Astrocyte of the spinal cord (primary cell): ENCODE data around the gene EHBP1L1.
A peak's percentile ranks its signal among the peaks of the same experiment; 100 is the strongest.
"Not testable (repeated sequence)": the region's sequence is repeated elsewhere in the genome, so short reads cannot be mapped to it uniquely, and the experiment has no call there.

Experiments used
- DNase-seq: peaks from one replicate; pipeline ENCODE4 v3.0.0; 2011; ENCODE audit warnings: low read depth, low spot score
- H3K4me3 ChIP-seq: 2 replicates; pipeline ENCODE4 v1.5.1; 2011; ENCODE audit warnings: low read depth, mild to moderate bottlenecking, low read length, moderate library complexity
- in situ Hi-C: cut with HindIII; loops from 2 replicates; pipeline ENCODE4 v1.10.0; 2017; ENCODE audit warnings: low sequenced_read_pairs
- TF ChIP-seq, protein P1 (sequence below): IDR thresholded peaks from 2 replicates; pipeline ENCODE4 v1.5.1; 2012; ENCODE audit warnings: low read depth, mild to moderate bottlenecking, low read length, inconsistent platforms

The EHBP1L1 gene

GRCh38 chr11:65634440-65634839, 58.6 kb downstream of the EHBP1L1 start:
- in situ Hi-C loops: no loop called here
- no peak for DNase-seq
- H3K4me3 ChIP-seq: no peak overlapping the region
- TF ChIP-seq, protein P1, sequence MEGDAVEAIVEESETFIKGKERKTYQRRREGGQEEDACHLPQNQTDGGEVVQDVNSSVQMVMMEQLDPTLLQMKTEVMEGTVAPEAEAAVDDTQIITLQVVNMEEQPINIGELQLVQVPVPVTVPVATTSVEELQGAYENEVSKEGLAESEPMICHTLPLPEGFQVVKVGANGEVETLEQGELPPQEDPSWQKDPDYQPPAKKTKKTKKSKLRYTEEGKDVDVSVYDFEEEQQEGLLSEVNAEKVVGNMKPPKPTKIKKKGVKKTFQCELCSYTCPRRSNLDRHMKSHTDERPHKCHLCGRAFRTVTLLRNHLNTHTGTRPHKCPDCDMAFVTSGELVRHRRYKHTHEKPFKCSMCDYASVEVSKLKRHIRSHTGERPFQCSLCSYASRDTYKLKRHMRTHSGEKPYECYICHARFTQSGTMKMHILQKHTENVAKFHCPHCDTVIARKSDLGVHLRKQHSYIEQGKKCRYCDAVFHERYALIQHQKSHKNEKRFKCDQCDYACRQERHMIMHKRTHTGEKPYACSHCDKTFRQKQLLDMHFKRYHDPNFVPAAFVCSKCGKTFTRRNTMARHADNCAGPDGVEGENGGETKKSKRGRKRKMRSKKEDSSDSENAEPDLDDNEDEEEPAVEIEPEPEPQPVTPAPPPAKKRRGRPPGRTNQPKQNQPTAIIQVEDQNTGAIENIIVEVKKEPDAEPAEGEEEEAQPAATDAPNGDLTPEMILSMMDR: no peak

- no peak for DNase-seq
- in situ Hi-C loops: no loop called here
- H3K4me3 ChIP-seq: no peak overlapping the region
- TF ChIP-seq, protein P1: no peak
Measured at GRCh38 chr11:65634905-65635731, 59.3 kb downstream of the EHBP1L1 start.

DNA sequence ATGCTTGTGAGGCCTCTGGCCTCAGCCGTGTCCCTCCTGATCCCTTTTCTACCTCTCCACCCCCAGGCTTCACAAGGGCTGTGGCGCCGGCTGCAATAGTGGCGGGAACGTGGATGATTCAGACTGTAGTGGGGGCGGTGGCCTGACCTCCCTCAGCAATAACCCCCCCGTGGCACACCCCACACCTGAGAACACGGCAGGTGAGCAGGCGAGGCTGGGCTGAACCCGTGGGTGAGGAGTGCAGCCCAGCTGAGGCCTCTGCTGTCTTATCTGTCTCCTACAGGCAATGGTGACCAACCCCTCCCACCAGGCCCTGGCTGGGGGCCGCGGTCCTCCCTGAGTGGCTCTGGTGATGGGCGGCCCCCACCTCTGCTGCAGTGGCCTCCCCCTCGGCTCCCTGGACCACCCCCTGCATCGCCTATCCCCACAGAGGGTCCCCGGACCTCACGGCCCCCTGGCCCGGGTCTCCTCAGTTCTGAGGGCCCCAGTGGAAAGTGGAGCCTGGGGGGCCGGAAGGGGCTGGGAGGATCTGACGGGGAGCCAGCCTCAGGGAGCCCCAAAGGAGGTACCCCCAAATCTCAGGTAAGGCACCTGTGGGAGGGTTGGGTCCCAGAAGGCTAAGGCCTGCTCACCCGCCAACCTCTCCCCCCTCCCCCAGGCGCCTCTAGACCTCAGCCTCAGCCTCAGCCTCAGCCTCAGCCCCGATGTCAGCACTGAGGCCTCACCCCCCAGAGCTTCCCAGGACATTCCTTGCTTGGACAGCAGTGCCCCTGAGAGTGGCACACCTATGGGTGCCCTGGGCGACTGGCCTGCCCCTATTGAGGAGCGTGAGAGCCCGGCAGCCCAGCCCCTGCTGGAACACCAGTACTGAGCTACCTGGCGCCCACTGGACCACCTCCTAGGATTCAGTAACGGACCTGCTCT, 60.5 kb downstream of the EHBP1L1 start:
- in situ Hi-C loops: no loop called here
- DNase-seq: no peak
- TF ChIP-seq, protein P1: no peak
- no peak overlapping the region for H3K4me3 ChIP-seq

- no peak for DNase-seq
- in situ Hi-C loops: no loop called here
- TF ChIP-seq, protein P1: no peak
- H3K4me3 ChIP-seq: no peak overlapping the region
Measured at GRCh38 chr11:65637032-65637557, 61.2 kb downstream of the EHBP1L1 start.

GRCh38 chr11:65637794-65638419, 62.1 kb downstream of the EHBP1L1 start, which contains the start of gene SIPA1:
Gene SIPA1, plus strand, starts transcription at chr11:65638101. Its CDS starts 2,821 bp downstream, at chr11:65640922.
- DNase-seq: peak; percentile 96
- TF ChIP-seq, protein P1: peak; percentile 81
- peak within 1 kb of the TSS; percentile 72 for H3K4me3 ChIP-seq
- in situ Hi-C loops: no loop called here

DNA sequence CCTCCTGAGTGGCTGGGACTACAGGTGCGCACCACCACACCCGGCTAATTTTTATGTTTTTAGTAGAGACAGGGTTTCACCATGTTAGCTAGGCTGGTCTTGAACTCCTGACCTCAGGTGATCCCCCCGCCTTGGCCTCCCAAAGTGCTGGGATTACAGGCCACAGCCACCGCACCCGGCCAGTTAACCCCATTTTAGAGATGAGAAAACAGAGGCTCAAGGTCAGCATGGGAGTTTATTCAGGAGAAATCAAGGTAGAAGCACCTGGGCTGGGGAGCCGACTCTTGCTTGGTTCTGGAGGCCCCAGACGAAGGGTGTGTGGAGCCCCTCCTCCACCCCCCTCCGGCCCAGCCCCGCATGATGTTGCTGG, 63.4 kb downstream of the EHBP1L1 start:
- H3K4me3 ChIP-seq, in situ Hi-C loops: not testable (repeated sequence)

More for the DNA sequence above, 63.4 kb downstream of the EHBP1L1 start:
- not testable (repeated sequence) for DNase-seq
